ENCODE measurements around the gene BCL2L11.

Gene BCL2L11

DNA sequence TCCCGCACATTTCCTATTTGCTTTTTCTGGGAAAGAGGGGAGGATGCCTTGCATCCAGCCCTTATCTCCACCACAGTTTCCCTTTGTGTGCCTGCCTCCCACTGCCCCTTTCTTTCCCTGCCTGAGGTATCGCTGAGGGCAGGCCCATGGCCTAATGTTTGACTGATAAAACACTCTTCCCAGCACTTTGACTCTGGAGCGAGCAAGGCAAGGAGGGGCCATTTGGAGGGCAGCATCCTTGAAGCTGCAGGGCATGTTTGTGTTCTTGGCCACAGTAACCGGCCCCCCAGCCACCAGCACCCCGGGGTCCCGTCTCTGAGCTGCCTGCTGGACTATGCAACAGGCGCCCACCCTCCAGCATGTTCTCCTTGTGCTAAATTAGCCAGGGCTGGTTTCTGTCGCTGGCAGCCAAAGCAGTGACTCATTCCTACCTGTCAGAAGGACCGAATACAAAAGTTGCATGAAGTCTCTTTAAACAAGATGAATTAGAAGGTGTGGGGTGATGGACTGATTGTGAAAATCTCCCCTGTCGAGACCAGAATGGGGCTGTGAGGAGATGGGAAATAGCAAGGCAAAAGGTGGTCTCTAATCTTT lies 50.7 kb downstream of the BCL2L11 start:
- no peak for DNase-seq

- no peak for DNase-seq
Observed at GRCh38 chr2:111172666-111173065, 52.0 kb downstream of the BCL2L11 start.

DNA sequence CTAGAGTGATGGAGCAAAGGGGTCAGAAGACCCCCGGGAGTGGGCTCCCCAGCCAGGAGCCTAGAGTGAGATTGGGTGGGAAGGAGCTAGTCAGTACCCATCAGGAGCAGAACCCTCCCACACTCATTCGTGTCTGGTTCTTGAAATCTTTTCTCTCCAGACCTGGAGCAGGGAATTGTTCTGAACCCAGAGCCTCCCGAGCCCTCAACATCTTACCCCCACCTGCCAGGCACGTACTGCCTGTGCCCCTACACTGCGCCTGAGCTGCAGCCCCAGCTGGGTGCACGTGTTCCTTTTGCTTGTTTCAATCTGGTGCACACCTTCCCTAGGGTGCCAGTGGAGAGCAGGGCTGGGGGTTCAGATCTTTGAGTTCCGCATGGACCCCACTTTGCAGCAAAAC lies 52.6 kb downstream of the BCL2L11 start:
- no peak for DNase-seq

DNA sequence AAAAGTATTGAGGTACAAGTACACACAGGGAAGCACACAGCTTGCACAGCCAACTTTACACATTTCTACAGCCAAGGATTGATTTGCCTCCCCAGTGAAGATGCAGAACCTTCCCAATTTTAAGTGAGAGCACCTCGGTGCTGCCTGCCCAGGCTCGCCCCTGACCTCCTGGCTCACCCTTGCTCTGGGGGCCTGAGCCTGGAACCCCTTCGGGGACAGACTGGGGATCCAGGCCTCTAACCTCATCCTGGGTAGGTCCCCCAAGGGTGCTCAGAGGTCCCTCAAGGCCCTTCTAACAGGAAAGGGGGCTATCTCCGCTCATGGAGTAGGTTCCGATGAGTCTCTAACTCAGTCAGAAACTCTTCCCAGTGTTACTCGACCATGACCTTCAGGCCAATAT lies 53.1 kb downstream of the BCL2L11 start:
- no peak for DNase-seq

DNA sequence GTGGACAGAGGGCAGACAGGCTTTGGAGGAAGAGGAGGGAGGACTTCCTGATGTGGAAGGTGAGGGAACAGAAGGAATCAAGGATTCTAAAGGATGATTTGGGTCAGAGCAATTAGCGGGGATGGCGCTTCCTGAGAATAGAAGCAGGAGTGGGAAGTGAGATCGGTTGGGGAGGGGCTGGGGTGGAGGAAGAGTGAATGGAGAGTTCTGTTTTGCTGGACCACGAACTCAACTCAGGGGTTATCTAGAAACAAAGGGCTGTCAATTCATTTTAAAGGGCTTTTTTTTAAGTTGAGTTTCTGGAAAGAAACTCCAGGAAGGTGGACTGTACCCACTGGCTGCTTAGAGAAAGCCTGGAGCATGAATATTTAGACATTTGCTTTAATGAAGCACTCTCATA lies 54.9 kb downstream of the BCL2L11 start:
- DNase-seq = no peak

- DNase-seq = no peak
Observed at GRCh38 chr2:111176388-111176787, 55.7 kb downstream of the BCL2L11 start.

DNA sequence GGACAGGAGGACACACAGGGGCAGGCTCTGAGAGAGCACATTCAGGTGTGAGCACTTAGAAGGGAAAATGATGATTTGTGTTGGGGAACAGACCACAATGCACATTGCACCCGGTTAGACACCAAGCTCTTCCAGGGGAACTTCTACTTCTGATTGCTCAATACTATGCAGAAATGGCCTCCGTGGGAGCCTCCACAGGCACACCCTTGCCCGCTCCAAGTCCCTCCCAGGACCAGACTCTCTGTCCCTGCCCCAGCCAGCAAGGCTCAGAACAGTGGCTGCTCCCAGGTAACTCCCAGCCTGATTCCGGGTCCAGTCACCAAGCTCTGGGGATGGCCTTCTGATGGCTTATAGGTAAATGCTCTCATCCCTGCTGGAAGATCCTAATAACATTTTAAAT lies 56.2 kb downstream of the BCL2L11 start:
- no peak for DNase-seq

- DNase-seq = no peak
Observed at GRCh38 chr2:111178296-111178695, 57.6 kb downstream of the BCL2L11 start.

- DNase-seq = no peak
Observed at GRCh38 chr2:111178730-111179405, 58.2 kb downstream of the BCL2L11 start.

DNA sequence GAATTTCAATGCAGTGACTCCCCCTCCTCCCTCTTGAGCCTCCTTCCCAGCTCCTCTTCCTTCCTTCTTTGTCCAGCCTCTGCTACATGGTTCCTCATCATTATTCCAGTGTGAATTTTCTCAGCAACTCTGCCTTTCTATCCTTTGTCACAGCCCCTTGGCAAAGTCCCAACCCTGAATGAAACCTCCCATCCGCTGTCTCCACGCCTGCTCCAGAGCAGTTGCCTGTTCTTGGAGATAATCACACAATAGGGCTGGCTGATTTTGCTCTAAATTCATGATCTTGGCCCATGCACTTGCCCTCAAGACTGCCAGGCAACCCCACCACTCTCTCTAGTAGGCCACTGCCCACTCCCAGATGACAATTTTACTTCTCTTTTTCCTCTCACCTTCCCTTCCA lies 61.4 kb downstream of the BCL2L11 start:
- DNase-seq = no peak

- DNase-seq = no peak
Observed at GRCh38 chr2:111182740-111183139, 62.0 kb downstream of the BCL2L11 start.

- DNase-seq = peak; percentile 50
Observed at GRCh38 chr2:111184725-111185310, 64.1 kb downstream of the BCL2L11 start.

GRCh38 chr2:111185361-111186022 lies 64.8 kb downstream of the BCL2L11 start:
- peak; percentile 77 for DNase-seq

DNA sequence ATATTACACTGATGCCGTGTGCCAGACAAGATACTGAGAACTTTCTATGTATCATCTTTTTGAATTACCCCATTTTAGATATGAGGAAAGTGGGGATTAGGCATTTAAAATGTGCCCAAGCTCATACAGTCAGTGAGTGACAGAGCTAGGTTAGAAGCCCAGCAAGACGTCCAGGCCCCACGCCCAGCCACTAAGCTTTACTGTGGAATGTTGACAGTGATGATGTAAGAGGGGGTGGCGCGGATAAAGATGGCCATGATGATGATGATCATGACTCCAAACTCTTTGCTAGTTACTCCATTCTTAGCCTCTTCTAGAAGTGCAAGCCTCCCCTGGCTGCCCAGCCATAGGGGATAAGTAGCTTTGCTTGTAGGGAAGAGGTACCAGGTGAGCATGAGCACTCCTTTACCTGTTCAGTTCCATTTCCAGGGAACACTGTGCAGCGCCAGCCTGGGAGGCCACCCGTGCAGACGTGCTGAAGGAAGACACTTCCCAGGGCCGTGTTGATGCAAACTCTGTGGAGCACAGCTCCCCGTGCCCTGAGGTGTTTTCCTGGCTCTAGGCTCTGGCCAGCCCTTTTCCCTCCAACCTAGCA lies 65.5 kb downstream of the BCL2L11 start:
- no peak for DNase-seq

GRCh38 chr2:111186933-111187332 lies 66.2 kb downstream of the BCL2L11 start:
- no peak for DNase-seq

DNA sequence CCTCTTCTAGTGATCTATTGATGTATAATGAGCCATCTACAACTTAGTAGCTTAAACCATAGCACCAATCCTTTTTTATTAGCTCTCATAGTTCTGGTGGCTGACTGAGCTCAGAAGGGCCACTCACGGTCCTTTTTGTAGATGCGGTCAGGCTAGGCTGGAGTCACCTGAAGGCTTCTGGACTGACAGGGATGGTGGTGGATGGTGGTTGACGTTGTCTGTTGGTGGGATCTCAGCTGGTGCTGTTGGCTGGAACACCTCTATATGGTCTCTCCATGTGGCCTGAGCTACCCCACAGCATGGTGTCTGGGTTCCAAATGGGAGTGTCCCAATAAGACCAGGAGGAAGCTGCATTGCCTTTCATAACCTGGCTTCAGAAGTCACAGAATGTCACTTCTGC lies 68.0 kb downstream of the BCL2L11 start:
- peak; percentile 83 for DNase-seq

- no peak for DNase-seq
Observed at GRCh38 chr2:111189106-111189505, 68.4 kb downstream of the BCL2L11 start.

GRCh38 chr2:111190816-111191540 lies 70.3 kb downstream of the BCL2L11 start:
- no peak for DNase-seq

DNA sequence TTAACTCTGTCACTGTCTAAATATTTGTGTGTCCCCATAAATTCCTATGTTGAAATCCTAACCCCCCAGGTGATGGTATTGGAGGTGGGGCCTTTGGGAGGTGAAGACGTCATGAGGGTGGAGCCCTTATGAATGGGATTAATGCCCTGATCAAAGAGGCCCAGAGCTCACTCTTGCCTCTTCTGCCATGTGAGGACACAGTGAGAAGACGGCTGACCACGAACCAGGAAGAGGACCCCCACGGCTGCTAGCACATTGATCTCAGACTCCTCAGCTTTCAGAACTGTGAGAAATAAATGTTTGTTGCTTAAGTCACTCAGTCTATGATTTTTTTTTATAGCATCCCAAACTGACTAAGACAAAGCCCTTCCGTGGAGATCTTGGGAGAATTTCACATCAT lies 71.2 kb downstream of the BCL2L11 start:
- DNase-seq = no peak

- DNase-seq = peak; percentile 49
Observed at GRCh38 chr2:111192776-111193368, 72.2 kb downstream of the BCL2L11 start.

- DNase-seq = no peak
Observed at GRCh38 chr2:111194835-111195621, 74.3 kb downstream of the BCL2L11 start.

DNA sequence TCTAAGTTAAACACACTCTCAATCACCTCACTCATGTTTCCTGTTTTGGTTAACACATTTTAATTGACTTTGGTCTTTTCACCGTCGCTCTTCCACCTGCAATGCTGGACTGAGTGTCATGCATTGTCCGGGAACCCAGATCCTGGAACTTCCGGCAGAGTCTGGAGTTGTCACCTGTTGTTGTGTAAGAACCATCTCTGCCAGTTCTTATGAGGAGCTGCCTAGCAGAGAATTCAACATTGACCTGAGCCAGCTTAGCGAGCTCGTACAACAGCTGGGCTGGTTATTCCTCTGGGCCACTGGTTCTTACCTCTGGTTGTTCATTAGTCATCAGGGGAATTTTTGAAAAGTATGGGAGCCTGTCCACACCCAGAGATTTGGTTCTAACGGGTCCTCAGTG lies 75.7 kb downstream of the BCL2L11 start:
- no peak for DNase-seq

Data from DMS79 (cell line).